Keratinocyte (primary cell): ENCODE results near the gene CFAP46. TPM values are rescaled to one million over a fixed set of nuclear protein-coding genes. Genes with fewer than 3 reads are reported as not detected.
"Not testable (repeated sequence)": the region's sequence is repeated elsewhere in the genome, so short reads cannot be mapped to it uniquely, and the experiment has no call there.

Experiments
- DNase-seq: peaks from one replicate; pipeline ENCODE4 v3.0.0-alpha.2; 2011; ENCODE audit warnings: low read depth, missing footprints, low spot score
- FAIRE-seq: peaks from 2 replicates; lab custom pipeline; 2011; peaks lifted over from hg19 to GRCh38; lab: Jason Lieb, UNC
- H2AFZ ChIP-seq: 2 replicates; pipeline ENCODE4 v1.6.0; 2012; ENCODE audit warnings: low read length, control low read depth, inconsistent platforms; ENCODE audit not compliant: control insufficient read depth
- H3K27ac ChIP-seq: 2 replicates; pipeline ENCODE4 v1.5.1; 2011; ENCODE audit warnings: low read length; ENCODE audit not compliant: control insufficient read depth, insufficient read depth
- H3K27me3 ChIP-seq: 3 replicates; pipeline ENCODE4 v1.6.0; 2011; ENCODE audit warnings: low read length; ENCODE audit not compliant: control insufficient read depth, insufficient read depth; ENCODE audit errors: extremely low read depth
- H3K36me3 ChIP-seq, 2 experiments: 2 replicates in 1 of 2; 3 replicates in 1 of 2; pipeline ENCODE4 v1.5.1; 2011; ENCODE audit warnings: low read length in 2 of 2, mild to moderate bottlenecking in 1 of 2; ENCODE audit not compliant: control insufficient read depth in 2 of 2, insufficient read depth in 2 of 2; ENCODE audit errors: extremely low read depth in 1 of 2
- H3K4me1 ChIP-seq: 3 replicates; pipeline ENCODE4 v1.5.1; 2011; ENCODE audit warnings: low read length; ENCODE audit not compliant: control insufficient read depth, insufficient read depth; ENCODE audit errors: extremely low read depth
- H3K4me2 ChIP-seq: 3 replicates; pipeline ENCODE4 v1.6.0; 2011; ENCODE audit warnings: low read depth, low read length; ENCODE audit not compliant: control insufficient read depth, insufficient read depth; ENCODE audit errors: extremely low read depth
- H3K4me3 ChIP-seq, 3 experiments: fragments of 200-600 bp in 1 of 3; sonication (generic) in 1 of 3; 2 replicates in 2 of 3; 3 replicates in 1 of 3; pipeline ENCODE4 v1.5.1; 2011 to 2016; ENCODE audit warnings: low read length in 3 of 3, mild to moderate bottlenecking in 3 of 3, control low read depth in 2 of 3, inconsistent platforms in 1 of 3, low read depth in 1 of 3, mixed read lengths in 1 of 3, mixed run types in 1 of 3, moderate library complexity in 1 of 3; ENCODE audit not compliant: control insufficient read depth in 2 of 3, insufficient read depth in 2 of 3; ENCODE audit errors: extremely low read depth in 1 of 3
- H3K79me2 ChIP-seq: 2 replicates; pipeline ENCODE4 v1.6.0; 2012; ENCODE audit warnings: low read length; ENCODE audit not compliant: control insufficient read depth, insufficient read depth
- H3K9ac ChIP-seq: 3 replicates; pipeline ENCODE4 v1.6.0; 2011; ENCODE audit warnings: low read length; ENCODE audit not compliant: control insufficient read depth, insufficient read depth; ENCODE audit errors: extremely low read depth
- H3K9me1 ChIP-seq: 3 replicates; pipeline ENCODE4 v1.6.0; 2011; ENCODE audit warnings: low read length; ENCODE audit not compliant: control insufficient read depth, insufficient read depth; ENCODE audit errors: extremely low read depth
- H3K9me3 ChIP-seq: 2 replicates; pipeline ENCODE4 v1.5.1; 2012; ENCODE audit warnings: low read depth, low read length; ENCODE audit not compliant: control insufficient read depth
- H4K20me1 ChIP-seq: 3 replicates; pipeline ENCODE4 v1.6.0; 2011; ENCODE audit warnings: low read length; ENCODE audit not compliant: control insufficient read depth, insufficient read depth; ENCODE audit errors: extremely low read depth
- CTCF ChIP-seq, 3 experiments: IDR thresholded peaks in 1 of 3; conservative IDR thresholded peaks in 1 of 3; optimal IDR thresholded peaks in 1 of 3; 2 replicates in 2 of 3; 3 replicates in 1 of 3; pipeline versions ENCODE3 to v1.5.1; 2011; ENCODE audit warnings: low read length in 3 of 3, mild to moderate bottlenecking in 3 of 3, moderate library complexity in 2 of 3, control low read depth in 1 of 3, inconsistent platforms in 1 of 3; ENCODE audit not compliant: insufficient read depth in 2 of 3; ENCODE audit errors: extremely low read depth in 1 of 3
- EZH2 ChIP-seq: IDR thresholded peaks from one replicate; pipeline ENCODE4 v1.6.1; 2012; ENCODE audit warnings: inconsistent platforms, mild to moderate bottlenecking, low read length, moderate library complexity
- dilution Hi-C: fragments of 300-500 bp; cut with MboI; formaldehyde crosslinking; loops from one replicate; pipeline ENCODE4 v1.7.0; 2020; ENCODE audit warnings: low sequenced_read_pairs; ENCODE audit not compliant: extremely low pct_ligation_motif_present
- polyA plus RNA-seq, 5 experiments: library from polyadenylated mRNA; depleted of rRNA in 3 of 5; stranded (reverse) in 3 of 5; stranded (forward) in 1 of 5; unstranded in 1 of 5; fragments of >200 nt; gene quantifications; 1 replicate in 1 of 5; 2 replicates in 3 of 5; 3 replicates in 1 of 5; pipeline versions ENCODE4 v1.2.1 to v1.2.3, GENCODE V29; 2011 to 2012; ENCODE audit warnings: missing spikeins in 2 of 5, low read depth in 1 of 5, low replicate concordance in 1 of 5

Gene CFAP46
- polyA plus RNA-seq, 1 donor (not counting 4 experiments of a cell fraction or from before 2014, with no cell fraction given) = 1.00 TPM

DNA sequence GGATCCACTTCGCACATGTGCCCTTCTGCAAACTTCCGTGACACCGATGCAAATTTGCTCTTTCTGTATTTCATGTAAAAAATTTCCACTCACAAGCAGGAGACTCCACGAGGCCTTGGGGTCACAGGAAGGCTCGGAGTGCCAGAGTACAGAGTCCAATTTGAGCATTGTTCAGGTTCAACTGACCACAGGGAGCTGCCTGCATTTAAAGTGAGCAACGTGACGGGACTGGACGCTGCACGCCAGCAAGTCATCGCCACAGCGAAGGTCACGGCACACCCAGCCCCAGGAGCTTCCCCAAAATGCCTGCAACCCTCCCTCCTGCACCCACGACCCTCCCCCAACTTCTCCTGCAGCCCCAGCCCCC, 115.0 kb downstream of the CFAP46 start:
- H3K79me2 ChIP-seq = no peaks in the 10 kb centered on the region
- H3K9ac ChIP-seq = no peak overlapping the region
- no peak overlapping the region for H3K4me2 ChIP-seq
- peaks cover 4% of the 10 kb centered on the region for H3K27me3 ChIP-seq
- no peak for FAIRE-seq
- H3K4me1 ChIP-seq = no peaks in the 10 kb centered on the region
- TF ChIP-seq CTCF (optimal IDR thresholded peaks at IDR 0.05 in 1 of 3, IDR thresholded peaks at IDR 0.05 in 1 of 3, conservative IDR thresholded peaks at IDR 0.05 in 1 of 3; ENCODE audit: extremely low read depth in 1 of 3, insufficient read depth in 2 of 3, low read length in 3 of 3) (no peak), EZH2 (no peak)
- no peaks in the 10 kb centered on the region for H4K20me1 ChIP-seq
- DNase-seq = no peak
- no peak overlapping the region for H2AFZ ChIP-seq
- no peaks in the 10 kb centered on the region for H3K36me3 ChIP-seq
- H3K4me3 ChIP-seq = no peak overlapping the region
- peaks cover 13% of the 10 kb centered on the region for H3K9me3 ChIP-seq
- no peak overlapping the region for H3K27ac ChIP-seq
- dilution Hi-C loops = no loop called here
- no peaks in the 10 kb centered on the region for H3K9me1 ChIP-seq

- dilution Hi-C loops = no loop called here
- no peaks in the 10 kb centered on the region for H3K27me3 ChIP-seq
- H3K4me1 ChIP-seq = no peaks in the 10 kb centered on the region
- H3K79me2 ChIP-seq = no peaks in the 10 kb centered on the region
- no peak overlapping the region for H3K4me2 ChIP-seq
- H3K36me3 ChIP-seq = no peaks in the 10 kb centered on the region
- FAIRE-seq (no peak), DNase-seq (no peak)
- peaks cover 18% of the 10 kb centered on the region for H3K9me3 ChIP-seq
- TF ChIP-seq EZH2 (no peak), CTCF (optimal IDR thresholded peaks at IDR 0.05 in 1 of 3, IDR thresholded peaks at IDR 0.05 in 1 of 3, conservative IDR thresholded peaks at IDR 0.05 in 1 of 3; ENCODE audit: extremely low read depth in 1 of 3, insufficient read depth in 2 of 3, low read length in 3 of 3) (no peak)
- H3K4me3 ChIP-seq = no peak overlapping the region
- H3K9me1 ChIP-seq = no peaks in the 10 kb centered on the region
- H2AFZ ChIP-seq = no peak overlapping the region
- H3K9ac ChIP-seq = no peak overlapping the region
- no peak overlapping the region for H3K27ac ChIP-seq
- H4K20me1 ChIP-seq = no peaks in the 10 kb centered on the region
Measured at GRCh38 chr10:132826524-132827422, 115.6 kb downstream of the CFAP46 start.

- H3K79me2 ChIP-seq, H3K9ac ChIP-seq, H3K27me3 ChIP-seq, H3K27ac ChIP-seq, H3K4me1 ChIP-seq, FAIRE-seq, H4K20me1 ChIP-seq, dilution Hi-C loops, DNase-seq, H3K36me3 ChIP-seq, H2AFZ ChIP-seq, H3K4me2 ChIP-seq, H3K9me1 ChIP-seq, H3K4me3 ChIP-seq: not testable (repeated sequence)
- H3K9me3 ChIP-seq = peaks cover 21% of the 10 kb centered on the region
Measured at GRCh38 chr10:132825783-132826523, 116.4 kb downstream of the CFAP46 start.
